ENCODE measurements around the gene SULT4A1.

The SULT4A1 gene

DNA sequence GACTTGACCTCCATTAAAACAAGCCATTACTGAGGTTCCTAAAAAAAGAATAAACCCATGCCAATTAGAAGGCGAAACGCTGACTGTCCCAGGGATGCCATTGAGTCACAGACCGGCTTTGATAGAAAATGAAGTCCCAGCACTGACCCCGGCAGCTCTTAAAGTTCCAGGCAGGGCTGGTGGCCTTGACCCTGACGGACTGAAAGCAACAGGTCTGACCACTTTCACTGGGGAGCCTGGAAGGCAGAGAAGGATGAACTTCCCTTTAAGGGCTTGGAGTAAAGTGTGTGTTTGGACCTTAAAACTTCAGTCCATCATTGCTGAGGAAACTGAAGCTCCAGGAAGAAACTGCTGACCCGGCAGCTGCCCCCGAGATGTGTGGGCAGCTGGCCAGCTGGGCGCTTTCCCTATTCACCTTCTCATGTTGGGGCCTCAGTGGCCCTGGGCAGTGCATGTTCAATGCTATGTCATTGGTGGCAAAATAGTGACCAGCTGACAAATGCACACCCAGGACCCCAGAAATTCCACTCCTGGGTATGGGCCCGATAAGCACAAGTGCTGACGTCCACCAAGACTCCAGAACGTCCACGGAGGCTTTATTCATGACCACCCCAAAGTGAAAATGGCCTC is 31.3 kb downstream of the SULT4A1 start:
- Histone ChIP-seq H3K27me3 (ENCODE audit: insufficient read depth, low read length, poor library complexity) (no peaks in the 10 kb centered on the region), H3K79me2 (ENCODE audit: insufficient read depth, low read length) (no peaks in the 10 kb centered on the region), H4K20me1 (ENCODE audit: insufficient read depth, low read length) (0 out of 2 replicates have a peak, but pooled peaks cover 4% of the 10 kb centered on the region), H3K9ac (ENCODE audit: low read depth, low read length) (no peak overlapping the region), H2AFZ (ENCODE audit: low read depth, low read length) (no peak overlapping the region), H3K4me3 (ENCODE audit: low read depth in 1 of 2, low read length in 2 of 2) (no peak overlapping the region), H3K9me3 (ENCODE audit: insufficient read depth, low read length, severe bottlenecking) (no peaks in the 10 kb centered on the region), H3K27ac (ENCODE audit: low read length) (no peak overlapping the region), H3K36me3 (ENCODE audit: insufficient read depth, low read length) (no peaks in the 10 kb centered on the region), H3K4me2 (ENCODE audit: insufficient read depth, low read length) (no peak overlapping the region), H3K4me1 (ENCODE audit: insufficient read depth, low read length) (no peaks in the 10 kb centered on the region)
- TF ChIP-seq, protein P1, sequence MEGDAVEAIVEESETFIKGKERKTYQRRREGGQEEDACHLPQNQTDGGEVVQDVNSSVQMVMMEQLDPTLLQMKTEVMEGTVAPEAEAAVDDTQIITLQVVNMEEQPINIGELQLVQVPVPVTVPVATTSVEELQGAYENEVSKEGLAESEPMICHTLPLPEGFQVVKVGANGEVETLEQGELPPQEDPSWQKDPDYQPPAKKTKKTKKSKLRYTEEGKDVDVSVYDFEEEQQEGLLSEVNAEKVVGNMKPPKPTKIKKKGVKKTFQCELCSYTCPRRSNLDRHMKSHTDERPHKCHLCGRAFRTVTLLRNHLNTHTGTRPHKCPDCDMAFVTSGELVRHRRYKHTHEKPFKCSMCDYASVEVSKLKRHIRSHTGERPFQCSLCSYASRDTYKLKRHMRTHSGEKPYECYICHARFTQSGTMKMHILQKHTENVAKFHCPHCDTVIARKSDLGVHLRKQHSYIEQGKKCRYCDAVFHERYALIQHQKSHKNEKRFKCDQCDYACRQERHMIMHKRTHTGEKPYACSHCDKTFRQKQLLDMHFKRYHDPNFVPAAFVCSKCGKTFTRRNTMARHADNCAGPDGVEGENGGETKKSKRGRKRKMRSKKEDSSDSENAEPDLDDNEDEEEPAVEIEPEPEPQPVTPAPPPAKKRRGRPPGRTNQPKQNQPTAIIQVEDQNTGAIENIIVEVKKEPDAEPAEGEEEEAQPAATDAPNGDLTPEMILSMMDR (IDR thresholded peaks at IDR 0.05; ENCODE audit: borderline replicate concordance, extremely low read depth, low read length, poor library complexity, severe bottlenecking), result no peak
- no peak for TF ChIP-seq EZH2 (IDR thresholded peaks at IDR 0.05; ENCODE audit: borderline replicate concordance, low read depth, low read length, severe bottlenecking)
- DNase-seq, result no peak
- ATAC-seq (ENCODE audit: insufficient read depth, low read depth), result no peak

DNA sequence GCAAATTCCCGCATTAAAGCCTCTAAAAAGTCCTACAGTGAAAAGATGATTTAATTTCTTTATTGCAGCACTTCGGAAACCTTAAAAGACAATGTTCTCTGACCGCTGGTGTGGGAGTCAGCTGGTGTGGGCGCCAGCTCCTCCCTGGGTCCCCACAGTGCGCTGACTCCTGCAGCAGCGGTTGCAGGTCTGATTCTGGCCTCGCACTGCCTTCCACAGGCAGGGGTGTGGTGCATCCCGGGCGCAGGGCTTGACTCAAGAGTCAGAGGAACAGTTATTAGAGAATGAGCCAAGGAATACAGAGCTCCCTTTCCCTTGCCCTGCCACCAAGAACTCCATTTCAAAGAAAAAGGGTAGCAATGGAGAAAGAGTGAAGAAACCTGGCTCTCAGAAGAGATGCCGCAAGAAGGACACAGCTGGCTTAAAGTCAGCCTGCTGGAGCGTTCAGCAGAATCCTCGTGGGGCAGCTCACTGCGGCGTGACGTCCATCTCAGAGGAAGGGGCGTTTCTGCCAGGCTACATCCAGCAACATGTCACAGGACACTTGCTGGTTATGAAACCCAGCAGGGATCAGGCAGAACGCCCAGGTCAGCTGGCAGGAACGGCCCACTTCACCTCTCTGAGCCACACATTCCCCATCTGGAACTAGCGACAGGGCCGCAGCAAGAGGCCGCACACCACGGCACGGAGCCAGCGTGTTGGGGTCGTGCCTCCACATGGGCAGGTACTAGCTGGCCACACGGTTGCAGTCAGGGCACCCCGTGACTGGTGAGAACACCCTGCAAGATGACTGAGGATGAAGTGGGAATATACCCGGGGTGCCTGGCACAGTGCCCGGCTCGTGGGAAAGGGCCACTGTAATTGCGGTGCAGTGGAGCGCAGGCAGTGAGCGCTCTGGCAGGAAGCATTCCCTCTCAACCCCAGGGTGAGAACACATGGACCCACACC is 32.1 kb downstream of the SULT4A1 start:
- H2AFZ ChIP-seq (ENCODE audit: low read depth, low read length), result no peak overlapping the region
- no peaks in the 10 kb centered on the region for H3K9me3 ChIP-seq (ENCODE audit: insufficient read depth, low read length, severe bottlenecking)
- no peaks in the 10 kb centered on the region for H3K36me3 ChIP-seq (ENCODE audit: insufficient read depth, low read length)
- DNase-seq (no peak), ATAC-seq (ENCODE audit: insufficient read depth, low read depth) (no peak)
- H3K27me3 ChIP-seq (ENCODE audit: insufficient read depth, low read length, poor library complexity), result no peaks in the 10 kb centered on the region
- no peak overlapping the region for H3K27ac ChIP-seq (ENCODE audit: low read length)
- H3K4me1 ChIP-seq (ENCODE audit: insufficient read depth, low read length), result no peaks in the 10 kb centered on the region
- no peak overlapping the region for H3K4me3 ChIP-seq (ENCODE audit: low read depth in 1 of 2, low read length in 2 of 2)
- no peak for TF ChIP-seq EZH2 (IDR thresholded peaks at IDR 0.05; ENCODE audit: borderline replicate concordance, low read depth, low read length, severe bottlenecking)
- TF ChIP-seq, protein P1 (IDR thresholded peaks at IDR 0.05; ENCODE audit: borderline replicate concordance, extremely low read depth, low read length, poor library complexity, severe bottlenecking), result no peak
- H3K4me2 ChIP-seq (ENCODE audit: insufficient read depth, low read length), result no peak overlapping the region
- H3K79me2 ChIP-seq (ENCODE audit: insufficient read depth, low read length), result no peaks in the 10 kb centered on the region
- H4K20me1 ChIP-seq (ENCODE audit: insufficient read depth, low read length), result 0 out of 2 replicates have a peak, but pooled peaks cover 4% of the 10 kb centered on the region
- no peak overlapping the region for H3K9ac ChIP-seq (ENCODE audit: low read depth, low read length)

DNA sequence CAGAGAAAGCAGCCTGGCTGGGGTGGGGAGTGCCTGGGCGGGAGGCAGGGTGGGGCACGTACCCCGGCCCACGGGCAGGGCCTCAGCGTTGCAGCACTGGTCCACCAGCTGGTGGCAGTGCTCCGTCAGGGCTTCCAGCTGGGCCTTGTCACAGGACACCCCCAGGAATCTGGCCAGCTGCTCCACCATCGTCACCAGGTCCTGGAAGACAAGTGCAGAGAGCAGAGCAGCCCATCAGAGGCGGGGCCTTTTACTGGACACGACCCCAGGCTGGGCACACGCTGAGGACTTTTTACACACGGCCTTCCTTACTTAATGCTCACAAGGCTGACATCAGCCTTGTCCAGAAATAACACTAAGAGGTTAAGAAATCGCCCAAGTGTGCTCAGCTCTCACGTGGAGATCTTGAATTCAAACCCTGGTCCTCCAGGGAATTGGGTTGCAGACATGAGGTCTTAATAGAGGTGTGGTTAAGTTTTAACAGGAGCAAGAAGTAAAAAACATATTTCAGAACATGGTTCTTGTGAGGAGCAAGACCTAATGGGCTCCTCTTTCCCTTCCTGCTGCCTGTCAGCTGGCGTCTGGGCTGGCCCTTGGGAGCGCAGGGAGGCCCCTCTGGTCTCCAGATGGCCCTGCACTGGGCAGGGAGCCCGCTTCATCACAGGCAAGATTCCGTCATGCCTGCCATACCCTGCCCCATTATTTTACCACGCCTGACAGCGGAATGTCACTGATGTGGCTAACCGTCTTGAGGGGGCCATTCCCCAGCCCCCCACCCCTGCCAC is 33.1 kb downstream of the SULT4A1 start:
- no peak for DNase-seq
- Histone ChIP-seq H3K9ac (ENCODE audit: low read depth, low read length) (no peak overlapping the region), H3K36me3 (ENCODE audit: insufficient read depth, low read length) (no peaks in the 10 kb centered on the region), H3K79me2 (ENCODE audit: insufficient read depth, low read length) (no peaks in the 10 kb centered on the region), H3K4me3 (ENCODE audit: low read depth in 1 of 2, low read length in 2 of 2) (no peak overlapping the region), H3K27ac (ENCODE audit: low read length) (no peak overlapping the region), H3K27me3 (ENCODE audit: insufficient read depth, low read length, poor library complexity) (no peaks in the 10 kb centered on the region), H2AFZ (ENCODE audit: low read depth, low read length) (no peak overlapping the region), H3K4me1 (ENCODE audit: insufficient read depth, low read length) (no peaks in the 10 kb centered on the region), H4K20me1 (ENCODE audit: insufficient read depth, low read length) (0 out of 2 replicates have a peak, but pooled peaks cover 4% of the 10 kb centered on the region), H3K4me2 (ENCODE audit: insufficient read depth, low read length) (no peak overlapping the region), H3K9me3 (ENCODE audit: insufficient read depth, low read length, severe bottlenecking) (no peaks in the 10 kb centered on the region)
- ATAC-seq (ENCODE audit: insufficient read depth, low read depth), result no peak
- TF ChIP-seq, protein P1 (IDR thresholded peaks at IDR 0.05; ENCODE audit: borderline replicate concordance, extremely low read depth, low read length, poor library complexity, severe bottlenecking), result no peak
- no peak for TF ChIP-seq EZH2 (IDR thresholded peaks at IDR 0.05; ENCODE audit: borderline replicate concordance, low read depth, low read length, severe bottlenecking)

Data from DND-41 (cell line).